GM23338 (cell line): ENCODE results near the gene ALDH5A1. TPM values are rescaled to one million over a fixed set of nuclear protein-coding genes. Genes with fewer than 3 reads are reported as not detected.

ENCODE experiments used
- ATAC-seq: fragments of 200-7000 bp; cut with Tn5 transposase; 3 replicates; pipeline ENCODE4 v1.9.1; 2020
- DNase-seq: peaks from one replicate; pipeline ENCODE4 v3.0.0-alpha.2; 2015; ENCODE audit warnings: low spot score
- H2AFZ ChIP-seq: fragments of 200-600 bp; sonication (generic); 2 replicates; pipeline ENCODE4 v1.8.0; 2016; ENCODE audit warnings: antibody characterized with exemption, mild to moderate bottlenecking, moderate library complexity
- H3F3A ChIP-seq: fragments of 200-600 bp; sonication (generic); replicated peaks from 2 replicates; pipeline ENCODE4 v1.8.0; 2017; ENCODE audit warnings: antibody characterized with exemption, mixed run types, low read depth
- H3K27ac ChIP-seq: fragments of 200-600 bp; sonication (generic); 2 replicates; pipeline ENCODE4 v1.6.1; 2016; ENCODE audit warnings: low read depth
- H3K27me3 ChIP-seq: fragments of 200-600 bp; sonication (generic); 2 replicates; pipeline ENCODE4 v1.8.0; 2016; ENCODE audit warnings: mild to moderate bottlenecking, mixed run types, moderate library complexity; ENCODE audit not compliant: insufficient read depth
- H3K36me3 ChIP-seq: fragments of 200-600 bp; sonication (generic); 2 replicates; pipeline ENCODE4 v1.8.0; 2016; ENCODE audit warnings: mild to moderate bottlenecking; ENCODE audit not compliant: insufficient read depth
- H3K4me1 ChIP-seq: fragments of 200-600 bp; sonication (generic); 2 replicates; pipeline ENCODE4 v1.8.0; 2016; ENCODE audit warnings: mild to moderate bottlenecking, moderate library complexity; ENCODE audit not compliant: insufficient read depth
- H3K4me2 ChIP-seq: fragments of 200-600 bp; sonication (generic); 2 replicates; pipeline ENCODE4 v1.7.1; 2017; ENCODE audit warnings: mixed run types
- H3K4me3 ChIP-seq: fragments of 200-600 bp; sonication (generic); 2 replicates; pipeline ENCODE4 v1.6.1; 2016; ENCODE audit warnings: mixed run types
- H3K79me2 ChIP-seq: fragments of 200-600 bp; sonication (generic); replicated peaks from 2 replicates; pipeline ENCODE4 v1.8.0; 2017; ENCODE audit warnings: mild to moderate bottlenecking; ENCODE audit not compliant: insufficient read depth
- H3K9me2 ChIP-seq: fragments of 200-600 bp; sonication (generic); 2 replicates; pipeline ENCODE4 v1.8.0; 2017; ENCODE audit not compliant: insufficient read depth
- H4K20me1 ChIP-seq: fragments of 200-600 bp; sonication (generic); replicated peaks from 2 replicates; pipeline ENCODE4 v1.8.0; 2017; ENCODE audit warnings: mild to moderate bottlenecking; ENCODE audit not compliant: insufficient read depth
- H3K27ac Mint-ChIP-seq: 2 replicates; pipeline ENCODE4 v1.8.0; 2020; ENCODE audit warnings: inconsistent platforms, mild to moderate bottlenecking, moderate library complexity, mixed read lengths
- H3K27me3 Mint-ChIP-seq: 3 replicates; pipeline ENCODE4 v1.8.0; 2022; ENCODE audit warnings: low read depth, mild to moderate bottlenecking, moderate library complexity, mixed read lengths, inconsistent platforms; ENCODE audit not compliant: insufficient read depth, poor library complexity
- H3K36me3 Mint-ChIP-seq: 3 replicates; pipeline ENCODE4 v1.8.0; 2021; ENCODE audit warnings: low read depth, mild to moderate bottlenecking, inconsistent platforms, moderate library complexity, mixed read lengths
- H3K4me1 Mint-ChIP-seq: 3 replicates; pipeline ENCODE4 v1.8.0; 2020; ENCODE audit warnings: mild to moderate bottlenecking, inconsistent platforms, mixed read lengths
- H3K4me3 Mint-ChIP-seq: 3 replicates; pipeline ENCODE4 v1.8.0; 2021; ENCODE audit warnings: moderate library complexity, mild to moderate bottlenecking, inconsistent platforms, mixed read lengths
- H3K9me3 Mint-ChIP-seq: 3 replicates; pipeline ENCODE4 v1.8.0; 2020; ENCODE audit warnings: moderate library complexity, mild to moderate bottlenecking, inconsistent platforms, mixed read lengths
- CREB1 ChIP-seq: fragments of 250-450 bp; sonication (Bioruptor Pico); IDR thresholded peaks from 2 replicates; pipeline ENCODE4 v1.5.0; 2020; ENCODE audit warnings: low read depth, mild to moderate bottlenecking, moderate library complexity
- CTCF ChIP-seq, 2 experiments: fragments of 200-600 bp in 1 of 2; sonication (generic) in 1 of 2; conservative IDR thresholded peaks; 2 replicates each; pipeline versions ENCODE4 v1.5.1 to v1.6.1; 2016 to 2017; ENCODE audit warnings: antibody characterized with exemption in 2 of 2, low read depth in 2 of 2, mild to moderate bottlenecking in 2 of 2, moderate library complexity in 1 of 2
- EZH2 ChIP-seq: fragments of 200-600 bp; sonication (generic); IDR thresholded peaks from one replicate; pipeline ENCODE4 v1.8.0; 2017; ENCODE audit warnings: antibody characterized with exemption, mild to moderate bottlenecking, low read depth; ENCODE audit not compliant: unreplicated experiment
- EZH2phosphoT487 ChIP-seq: fragments of 200-600 bp; sonication (generic); IDR thresholded peaks from one replicate; pipeline ENCODE4 v1.8.1; 2018; ENCODE audit warnings: antibody characterized with exemption; ENCODE audit not compliant: unreplicated experiment
- JUNB ChIP-seq: IDR thresholded peaks from one replicate; pipeline ENCODE4 v1.6.1; 2016; ENCODE audit warnings: antibody characterized with exemption; ENCODE audit not compliant: unreplicated experiment
- NANOG ChIP-seq: IDR thresholded peaks from 2 replicates; pipeline ENCODE4 v1.6.1; 2016; ENCODE audit warnings: antibody characterized with exemption, borderline replicate concordance
- POLR2AphosphoS5 ChIP-seq: IDR thresholded peaks from 2 replicates; pipeline ENCODE4 v1.6.1; 2016; ENCODE audit warnings: antibody characterized with exemption, low read depth
- REST ChIP-seq: IDR thresholded peaks from one replicate; pipeline ENCODE4 v1.6.1; 2018; ENCODE audit warnings: antibody characterized with exemption; ENCODE audit not compliant: unreplicated experiment
- STAT1 ChIP-seq: IDR thresholded peaks from one replicate; pipeline ENCODE4 v1.6.1; 2016; ENCODE audit warnings: antibody characterized with exemption; ENCODE audit not compliant: unreplicated experiment
- ZNF114 ChIP-seq: fragments of 250-450 bp; sonication (Bioruptor Pico); IDR thresholded peaks from 2 replicates; pipeline ENCODE4 v1.5.0; 2020; ENCODE audit warnings: mild to moderate bottlenecking, moderate library complexity
- ZNF331 ChIP-seq: fragments of 250-450 bp; sonication (Bioruptor Pico); IDR thresholded peaks from 2 replicates; pipeline ENCODE4 v1.5.0; 2020; ENCODE audit warnings: low read depth, mild to moderate bottlenecking, moderate library complexity
- ZNF462 ChIP-seq: fragments of 250-450 bp; sonication (Bioruptor Pico); IDR thresholded peaks from 2 replicates; pipeline ENCODE4 v1.5.0; 2020; ENCODE audit warnings: mild to moderate bottlenecking, moderate library complexity
- polyA plus RNA-seq: library from polyadenylated mRNA; unstranded; fragments of >200 nt; fragmentation: Nextera tagmentation; extraction: Ambion mirVana; gene quantifications from 2 replicates; pipeline ENCODE4 v1.2.1, GENCODE V29; 2016
- total RNA-seq: library from RNA; depleted of rRNA; stranded (reverse); fragments of >200 nt; shearing (Covaris generic); gene quantifications from 2 replicates; pipeline ENCODE4 v1.2.3, GENCODE V29; 2014
- TF ChIP-seq, protein P1 (sequence below): IDR thresholded peaks from 2 replicates; pipeline ENCODE4 v1.6.1; 2016; ENCODE audit warnings: antibody characterized with exemption

The ALDH5A1 gene
- total and polyA plus RNA-seq, 2 experiments from 2014 or later, result 3.1 to 5.2 TPM

DNA sequence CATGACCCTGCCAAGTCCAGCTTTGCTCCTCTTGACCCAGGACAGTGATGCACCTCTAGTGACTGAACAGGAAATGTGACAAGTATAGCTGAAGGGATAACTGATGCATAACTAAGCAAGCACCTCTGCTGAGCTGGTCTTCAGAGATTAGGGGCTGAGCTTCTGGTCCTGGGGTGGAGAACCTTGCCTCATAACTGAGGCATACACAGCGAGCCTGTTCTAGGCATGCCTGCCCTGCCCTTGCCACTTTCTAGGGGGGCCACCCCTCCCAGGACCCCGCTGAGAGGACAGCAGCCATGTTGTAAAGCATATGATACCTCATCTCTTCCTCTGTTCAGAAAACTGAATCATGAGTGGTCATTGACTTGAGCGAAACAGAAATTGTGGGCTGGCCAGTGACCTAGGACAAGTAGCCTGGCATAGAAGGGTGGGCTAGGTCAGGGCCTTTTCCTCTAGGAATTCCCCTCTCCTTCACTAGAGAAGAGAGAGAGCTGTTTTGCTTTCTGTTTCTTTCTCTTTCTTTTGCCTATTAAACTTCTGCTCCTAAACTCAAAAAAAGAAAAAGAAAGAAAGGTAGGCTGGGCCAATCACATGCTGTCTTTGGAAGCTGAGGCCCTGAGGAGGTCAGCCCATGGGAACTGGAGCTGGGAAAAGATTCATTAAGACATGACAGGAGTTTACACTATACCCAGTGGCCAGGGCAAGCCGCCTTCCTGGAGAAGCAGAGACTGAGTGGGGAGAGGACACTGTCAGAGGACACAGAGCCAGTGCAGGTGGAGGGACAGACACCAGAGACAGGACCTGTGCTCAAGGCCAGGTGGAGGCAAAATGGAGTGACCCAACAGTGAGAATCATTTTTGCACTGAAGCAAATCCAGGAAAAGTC lies 23.1 kb downstream of the ALDH5A1 start:
- no peaks in the 10 kb centered on the region for H3K27me3 ChIP-seq
- no peak overlapping the region for H3K27ac Mint-ChIP-seq
- H3K9me3 Mint-ChIP-seq, result no peaks in the 10 kb centered on the region
- ATAC-seq (no peak), DNase-seq (no peak)
- no peaks in the 10 kb centered on the region for H3K4me1 Mint-ChIP-seq
- H3F3A ChIP-seq, result no peaks in the 10 kb centered on the region
- no peaks in the 10 kb centered on the region for H3K9me2 ChIP-seq
- TF ChIP-seq CREB1 (CRISPR knock-in tag), result no peak
- TF ChIP-seq POLR2AphosphoS5, result no peak
- TF ChIP-seq EZH2, result no peak
- TF ChIP-seq, protein P1, sequence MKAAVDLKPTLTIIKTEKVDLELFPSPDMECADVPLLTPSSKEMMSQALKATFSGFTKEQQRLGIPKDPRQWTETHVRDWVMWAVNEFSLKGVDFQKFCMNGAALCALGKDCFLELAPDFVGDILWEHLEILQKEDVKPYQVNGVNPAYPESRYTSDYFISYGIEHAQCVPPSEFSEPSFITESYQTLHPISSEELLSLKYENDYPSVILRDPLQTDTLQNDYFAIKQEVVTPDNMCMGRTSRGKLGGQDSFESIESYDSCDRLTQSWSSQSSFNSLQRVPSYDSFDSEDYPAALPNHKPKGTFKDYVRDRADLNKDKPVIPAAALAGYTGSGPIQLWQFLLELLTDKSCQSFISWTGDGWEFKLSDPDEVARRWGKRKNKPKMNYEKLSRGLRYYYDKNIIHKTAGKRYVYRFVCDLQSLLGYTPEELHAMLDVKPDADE, result no peak
- no peak for TF ChIP-seq ZNF462 (CRISPR knock-in tag)
- no peak for TF ChIP-seq ZNF114 (CRISPR knock-in tag)
- TF ChIP-seq EZH2phosphoT487, result no peak
- TF ChIP-seq JUNB, result no peak
- no peak for TF ChIP-seq NANOG
- no peak for TF ChIP-seq STAT1
- no peak for TF ChIP-seq CTCF (conservative IDR thresholded peaks at IDR 0.05; ENCODE audit: low read depth in 2 of 2)
- no peak for TF ChIP-seq REST
- no peak for TF ChIP-seq ZNF331 (CRISPR knock-in tag)
- H3K79me2 ChIP-seq, result no peaks in the 10 kb centered on the region
- no peaks in the 10 kb centered on the region for H3K4me1 ChIP-seq
- H3K27me3 Mint-ChIP-seq, result peaks cover 3% of the 10 kb centered on the region
- H3K36me3 Mint-ChIP-seq, result no peaks in the 10 kb centered on the region
- no peaks in the 10 kb centered on the region for H3K36me3 ChIP-seq
- H3K4me3 ChIP-seq, result no peak overlapping the region
- no peak overlapping the region for H3K4me2 ChIP-seq
- H3K4me3 Mint-ChIP-seq, result no peak overlapping the region
- H4K20me1 ChIP-seq, result no peaks in the 10 kb centered on the region
- no peak overlapping the region for H3K27ac ChIP-seq
- H2AFZ ChIP-seq, result no peak overlapping the region
